ENCODE measurements around the gene DHRS7B. TPM values are rescaled to one million over a fixed set of nuclear protein-coding genes. Genes with fewer than 3 reads are reported as not detected.

DHRS7B gene
- total RNA-seq, 1 donor from 2014 or later, result 28.5 TPM

DNA sequence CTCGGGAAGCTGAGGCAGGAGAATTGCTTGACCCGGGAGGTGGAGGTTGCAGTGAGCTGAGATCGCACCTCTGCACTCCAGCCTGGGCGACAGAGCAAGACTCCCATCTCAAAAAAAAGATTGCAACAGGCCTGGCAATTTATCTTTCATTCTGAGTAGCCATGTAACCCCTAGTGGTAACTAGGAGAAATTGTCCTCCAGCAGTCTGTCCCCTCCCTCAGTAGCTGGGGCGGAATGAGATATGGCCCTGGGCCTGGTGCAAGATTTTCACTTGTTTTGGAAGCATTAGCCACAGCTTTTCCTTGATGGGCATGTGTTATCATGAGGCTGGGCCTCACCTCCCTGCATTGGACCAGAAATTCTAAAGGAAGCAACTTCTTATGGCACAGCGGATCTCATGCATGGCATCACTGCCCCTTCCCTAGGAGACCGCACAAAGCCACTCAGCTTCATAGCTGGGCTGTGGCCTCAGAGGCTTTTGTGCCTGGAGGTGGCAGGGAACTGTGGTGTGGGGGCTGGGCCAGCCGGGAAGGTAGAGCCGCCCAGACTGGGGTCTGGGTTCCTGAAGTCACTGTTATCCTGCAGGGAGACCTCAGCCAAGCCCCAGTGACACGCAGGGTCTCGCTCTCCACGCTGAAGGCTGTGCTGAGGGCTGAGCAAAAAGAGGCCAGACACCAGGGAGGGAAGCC lies 113.1 kb downstream of the DHRS7B start:
- peak; percentile 26 for DNase-seq (ENCODE audit: low read depth)

DNA sequence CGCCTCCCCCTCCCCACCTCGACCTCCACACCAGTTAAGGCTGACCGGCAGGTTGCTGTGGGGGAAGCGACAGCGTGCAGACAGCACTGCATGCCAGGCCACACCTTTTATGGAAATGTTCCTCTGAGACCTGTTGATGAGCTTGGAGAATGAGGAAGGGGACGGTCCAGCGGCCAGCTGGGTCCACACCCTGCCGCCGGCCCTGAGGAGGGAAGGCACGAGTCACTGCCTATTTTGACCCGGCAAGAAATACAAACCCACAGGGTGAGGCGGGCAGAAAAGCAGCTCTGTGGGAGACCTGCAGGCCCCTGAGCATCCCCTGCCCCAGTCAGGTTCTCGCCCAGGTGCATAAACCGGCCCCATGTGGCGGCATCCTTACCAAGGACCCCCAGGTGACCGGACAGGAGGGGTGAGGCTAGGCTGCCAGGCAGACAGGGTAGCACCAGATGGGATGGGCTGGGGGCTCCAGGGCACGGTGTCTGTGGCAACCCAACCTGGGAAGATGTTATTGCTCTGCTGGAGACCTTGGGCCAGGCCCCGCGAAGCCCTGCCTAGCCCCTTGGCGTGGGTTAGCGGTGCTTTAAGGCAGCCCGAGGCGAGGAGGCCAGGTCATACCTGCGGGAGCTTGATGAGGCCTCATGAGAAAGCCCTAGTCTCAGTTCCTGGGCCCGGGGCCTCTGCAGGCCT lies 113.7 kb downstream of the DHRS7B start:
- peak; percentile 28 for DNase-seq (ENCODE audit: low read depth)

Other genes starting within 250 kb of the DHRS7B start
- 217 and 372 TPM in 2 replicates for gene USP22, start 84.0 kb upstream of the DHRS7B start, total RNA-seq
- gene TMEM11, start 87.2 kb downstream of the DHRS7B start, total RNA-seq, result 14.3 and 14.8 TPM in 2 replicates
- 2.1 and 13.4 TPM in 2 replicates for gene NATD1, start 126.4 kb downstream of the DHRS7B start, total RNA-seq
- 22.4 and 22.8 TPM in 2 replicates for gene MAP2K3, start 157.7 kb downstream of the DHRS7B start, total RNA-seq
- 6.7 and 8.5 TPM in 2 replicates for gene KCNJ12, start 249.4 kb downstream of the DHRS7B start, total RNA-seq